Left ventricle myocardium inferior (tissue), 1 donor: ENCODE results near the gene INTS14. TPM values are rescaled to one million over a fixed set of nuclear protein-coding genes. Genes with fewer than 3 reads are reported as not detected.

ENCODE experiments used
- DNase-seq: peaks from one replicate; pipeline ENCODE4 v3.0.0-alpha.2; 2020
- H3K27ac ChIP-seq: fragments of 200-600 bp; replicated peaks from 2 replicates; pipeline ENCODE4 v1.8.0; 2021
- H3K27me3 ChIP-seq: fragments of 200-600 bp; 2 replicates; pipeline ENCODE4 v1.8.0; 2021; ENCODE audit warnings: low read depth
- H3K36me3 ChIP-seq: fragments of 200-600 bp; 2 replicates; pipeline ENCODE4 v1.8.0; 2021
- H3K4me1 ChIP-seq: fragments of 200-600 bp; 2 replicates; pipeline ENCODE4 v1.8.0; 2021
- H3K4me3 ChIP-seq: fragments of 200-600 bp; 2 replicates; pipeline ENCODE4 v1.8.0; 2021; ENCODE audit warnings: mild to moderate bottlenecking, moderate library complexity
- H3K9me3 ChIP-seq: fragments of 200-600 bp; replicated peaks from 2 replicates; pipeline ENCODE4 v1.8.0; 2021
- intact Hi-C: fragments of 100-400 bp; cut with micrococcal nuclease; formaldehyde crosslinking; loops from one replicate; pipeline ENCODE4 v1.11.0; 2022
- total RNA-seq: library from RNA; stranded (reverse); fragmentation: NEBNext Ultra II Directional; extraction: Animal tissue kit (Norgen Biotek cat#: 25700); gene quantifications from one replicate; pipeline ENCODE4 v1.2.1, GENCODE V29; 2021
- TF ChIP-seq, protein P1 (sequence below): fragments of 200-600 bp; IDR thresholded peaks from 2 replicates; pipeline ENCODE4 v1.8.0; 2021; ENCODE audit warnings: antibody characterized with exemption, mild to moderate bottlenecking, borderline replicate concordance
- donor health status: DM: no; HTN: yes; CAD: no; lungs with severe emphysema.

The INTS14 gene
- total RNA-seq, 1 donor from 2014 or later = 12.2 TPM

DNA sequence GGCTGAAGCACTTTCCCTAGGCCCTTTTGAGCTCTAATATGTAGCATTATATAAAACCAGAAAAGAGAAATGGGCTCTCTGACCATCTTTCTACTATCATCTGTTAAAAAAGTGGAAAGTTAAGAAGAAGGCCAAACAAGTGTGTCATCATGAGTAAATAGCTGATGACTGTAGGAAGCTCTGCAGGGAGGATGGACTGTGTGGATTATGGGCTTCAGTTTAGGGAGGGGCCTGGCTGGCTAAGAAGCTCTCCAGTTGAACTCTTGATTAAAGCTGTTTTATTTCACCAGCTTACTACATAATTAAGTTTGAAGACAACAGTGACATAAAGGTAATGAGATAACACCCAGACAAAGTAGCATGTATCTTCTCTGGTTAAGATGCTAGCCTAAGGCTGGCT is 30.6 kb downstream of the INTS14 start:
- intact Hi-C loops = no loop called here

DNA sequence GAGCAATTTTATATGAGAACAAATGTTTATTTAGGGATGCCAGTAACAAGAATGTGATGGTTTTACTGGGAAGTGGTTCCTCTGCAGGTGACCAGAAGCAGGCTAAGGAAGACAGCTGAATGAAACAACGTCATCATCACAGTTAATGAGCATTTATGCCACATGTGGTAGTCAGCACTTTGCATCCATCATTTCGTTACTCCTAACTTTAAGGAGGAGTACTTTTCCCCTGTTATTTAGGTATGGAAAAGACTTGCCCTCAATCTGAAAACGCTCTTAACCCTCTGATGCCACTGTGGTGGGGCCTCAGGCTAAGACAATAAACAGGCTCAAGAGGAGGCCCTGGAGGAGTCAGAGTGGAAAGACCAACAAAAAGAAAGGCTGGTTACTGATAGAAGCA is 31.2 kb downstream of the INTS14 start:
- Histone ChIP-seq H3K27ac (no peak overlapping the region), H3K27me3 (no peaks in the 10 kb centered on the region), H3K4me1 (peaks cover 15% of the 10 kb centered on the region), H3K36me3 (peaks cover 81% of the 10 kb centered on the region), H3K4me3 (no peak overlapping the region), H3K9me3 (no peaks in the 10 kb centered on the region)
- DNase-seq = no peak
- intact Hi-C loops = no loop called here
- TF ChIP-seq, protein P1, sequence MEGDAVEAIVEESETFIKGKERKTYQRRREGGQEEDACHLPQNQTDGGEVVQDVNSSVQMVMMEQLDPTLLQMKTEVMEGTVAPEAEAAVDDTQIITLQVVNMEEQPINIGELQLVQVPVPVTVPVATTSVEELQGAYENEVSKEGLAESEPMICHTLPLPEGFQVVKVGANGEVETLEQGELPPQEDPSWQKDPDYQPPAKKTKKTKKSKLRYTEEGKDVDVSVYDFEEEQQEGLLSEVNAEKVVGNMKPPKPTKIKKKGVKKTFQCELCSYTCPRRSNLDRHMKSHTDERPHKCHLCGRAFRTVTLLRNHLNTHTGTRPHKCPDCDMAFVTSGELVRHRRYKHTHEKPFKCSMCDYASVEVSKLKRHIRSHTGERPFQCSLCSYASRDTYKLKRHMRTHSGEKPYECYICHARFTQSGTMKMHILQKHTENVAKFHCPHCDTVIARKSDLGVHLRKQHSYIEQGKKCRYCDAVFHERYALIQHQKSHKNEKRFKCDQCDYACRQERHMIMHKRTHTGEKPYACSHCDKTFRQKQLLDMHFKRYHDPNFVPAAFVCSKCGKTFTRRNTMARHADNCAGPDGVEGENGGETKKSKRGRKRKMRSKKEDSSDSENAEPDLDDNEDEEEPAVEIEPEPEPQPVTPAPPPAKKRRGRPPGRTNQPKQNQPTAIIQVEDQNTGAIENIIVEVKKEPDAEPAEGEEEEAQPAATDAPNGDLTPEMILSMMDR = no peak

More for the DNA sequence above, 30.6 kb downstream of the INTS14 start:
- TF ChIP-seq, protein P1 = no peak
- H3K27ac ChIP-seq = no peak overlapping the region
- peaks cover 15% of the 10 kb centered on the region for H3K4me1 ChIP-seq
- H3K27me3 ChIP-seq = no peaks in the 10 kb centered on the region
- H3K36me3 ChIP-seq = peaks cover 87% of the 10 kb centered on the region
- no peaks in the 10 kb centered on the region for H3K9me3 ChIP-seq
- no peak for DNase-seq
- H3K4me3 ChIP-seq = no peak overlapping the region

DNA sequence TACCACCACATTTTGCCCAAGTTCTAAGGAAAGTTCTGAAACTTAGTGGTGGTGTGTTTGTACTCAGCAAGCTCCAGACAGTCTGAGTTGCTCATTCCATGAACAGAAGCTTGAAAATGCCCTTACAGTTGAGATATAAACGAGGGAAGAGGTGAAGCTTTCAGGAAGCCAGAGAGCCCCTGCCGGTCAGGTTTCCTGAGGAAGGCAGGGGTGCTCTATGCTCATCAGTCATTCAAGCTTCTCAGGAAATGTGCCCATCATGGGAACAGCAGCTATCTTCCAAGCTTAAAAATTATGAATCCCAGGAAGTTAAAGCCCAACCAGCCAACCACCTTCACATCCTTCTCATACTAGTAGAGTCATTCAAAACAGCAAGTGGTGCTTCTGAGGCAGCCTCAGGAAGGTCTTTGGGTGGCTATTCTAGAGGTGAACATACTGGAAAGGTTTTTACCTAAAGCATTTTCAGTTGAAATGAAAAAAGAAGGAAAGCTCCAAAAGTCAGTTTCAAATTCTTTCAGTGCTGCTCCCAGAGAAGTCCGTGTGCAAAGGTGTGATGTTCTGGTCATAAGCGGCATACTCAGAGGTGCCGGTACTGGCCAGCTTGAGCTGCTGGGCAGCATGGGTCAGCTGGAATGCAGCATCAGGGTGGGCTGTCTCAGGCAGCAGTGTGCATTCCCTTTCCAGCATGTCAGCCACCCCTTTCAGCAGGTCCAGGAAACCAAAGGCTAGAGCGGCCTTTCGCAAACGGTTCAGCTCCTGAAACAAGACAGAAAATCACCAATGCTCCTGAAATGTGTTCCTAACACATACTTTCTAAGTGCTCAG is 31.8 kb downstream of the INTS14 start:
- H3K27me3 ChIP-seq = no peaks in the 10 kb centered on the region
- TF ChIP-seq, protein P1 = no peak

DNA sequence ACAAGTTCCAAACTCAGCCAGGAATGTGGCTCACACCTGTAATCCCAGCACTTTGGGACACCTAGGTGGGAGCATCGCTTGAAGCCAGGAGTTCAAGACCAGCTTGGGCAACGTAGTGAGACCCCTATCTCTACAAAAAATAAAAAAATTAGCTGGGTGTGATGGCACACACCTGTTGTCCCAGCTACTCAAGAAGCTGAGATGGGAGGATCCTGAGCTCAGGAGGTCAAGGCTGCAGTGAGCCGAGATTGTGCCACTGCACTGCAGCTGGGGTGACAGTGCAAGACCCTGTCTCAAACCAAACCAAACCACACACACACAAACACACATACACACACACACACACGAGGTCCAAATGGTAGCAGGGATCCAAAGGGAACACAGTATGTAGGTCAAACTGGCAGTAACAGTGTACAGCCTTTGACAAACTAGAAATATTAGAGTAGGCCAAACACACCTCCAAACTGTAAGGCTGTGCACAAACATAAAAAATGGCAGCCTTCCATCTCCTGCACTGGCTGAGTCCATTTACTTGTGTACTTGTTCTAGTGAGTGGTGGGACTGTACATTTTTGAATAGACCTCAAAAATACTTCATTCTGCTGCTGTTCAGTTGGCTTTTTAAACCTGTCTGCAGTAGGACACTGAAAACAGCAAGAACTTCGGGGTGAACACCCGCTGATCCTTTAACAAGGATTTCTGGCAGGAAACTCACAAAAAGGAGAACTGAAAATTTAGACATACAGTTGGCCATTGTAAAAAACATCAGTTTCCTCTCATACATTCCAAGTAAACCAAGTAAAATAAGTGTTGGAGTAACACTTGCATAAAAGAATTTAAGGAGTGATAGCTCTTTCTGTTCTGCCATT is 33.6 kb downstream of the INTS14 start:
- DNase-seq = no peak
- Histone ChIP-seq H3K36me3 (peaks cover 70% of the 10 kb centered on the region), H3K27me3 (no peaks in the 10 kb centered on the region), H3K4me1 (peaks cover 6% of the 10 kb centered on the region), H3K27ac (no peak overlapping the region), H3K4me3 (no peak overlapping the region), H3K9me3 (no peaks in the 10 kb centered on the region)
- TF ChIP-seq, protein P1 = no peak
- intact Hi-C loops = no loop called here

More for the DNA sequence above, 31.8 kb downstream of the INTS14 start:
- H3K4me3 ChIP-seq = no peak overlapping the region
- H3K36me3 ChIP-seq = peaks cover 79% of the 10 kb centered on the region
- DNase-seq = no peak
- H3K27ac ChIP-seq = no peak overlapping the region
- no peaks in the 10 kb centered on the region for H3K9me3 ChIP-seq
- peaks cover 12% of the 10 kb centered on the region for H3K4me1 ChIP-seq
- intact Hi-C loops = no loop called here

DNA sequence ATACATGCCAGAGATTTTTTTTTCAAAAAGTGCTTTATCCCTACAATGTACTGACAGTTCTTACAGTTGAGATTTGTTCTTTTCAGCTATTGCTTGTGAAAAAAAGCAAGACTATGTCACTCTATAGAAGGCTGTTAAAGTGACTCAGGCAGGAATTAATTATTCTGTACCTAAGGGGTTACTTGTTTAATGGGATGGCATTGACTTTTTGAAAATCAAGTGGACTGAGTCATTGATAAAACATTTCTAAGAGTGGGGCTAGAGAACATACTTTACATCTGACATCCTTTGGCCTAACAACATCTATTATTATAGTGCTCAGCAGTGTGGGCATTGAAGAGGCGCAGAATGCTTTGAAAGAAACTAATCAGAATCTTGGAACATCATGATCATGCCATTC is 34.3 kb downstream of the INTS14 start:
- intact Hi-C loops = no loop called here
- Histone ChIP-seq H3K27ac (no peak overlapping the region), H3K36me3 (peaks cover 70% of the 10 kb centered on the region)

More for the DNA sequence above, 34.3 kb downstream of the INTS14 start:
- no peak overlapping the region for H3K4me3 ChIP-seq
- no peak for DNase-seq
- H3K27me3 ChIP-seq = no peaks in the 10 kb centered on the region
- TF ChIP-seq, protein P1 = no peak
- H3K9me3 ChIP-seq = no peaks in the 10 kb centered on the region
- peaks cover 6% of the 10 kb centered on the region for H3K4me1 ChIP-seq
